Occipital lobe (tissue), 2 donors: ENCODE data around the gene LRFN3. TPM values are rescaled to one million over a fixed set of nuclear protein-coding genes. Genes with fewer than 3 reads are reported as not detected.
"Not testable (repeated sequence)": the region's sequence is repeated elsewhere in the genome, so short reads cannot be mapped to it uniquely, and the experiment has no call there.

Experiments used
- DNase-seq: peaks from one replicate; lab custom pipeline; 2025; lab: John Stamatoyannopoulos, UW
- total RNA-seq: library from RNA; depleted of rRNA; stranded (reverse); fragments of >200 nt; gene quantifications from one replicate; pipeline ENCODE4 v1.2.3, GENCODE V29; 2014

The LRFN3 gene
- total RNA-seq, 1 donor from 2014 or later: 10.5 TPM

- no peak for DNase-seq
Observed at GRCh38 chr19:35905178-35905727, 30.9 kb upstream of the LRFN3 start.

DNA sequence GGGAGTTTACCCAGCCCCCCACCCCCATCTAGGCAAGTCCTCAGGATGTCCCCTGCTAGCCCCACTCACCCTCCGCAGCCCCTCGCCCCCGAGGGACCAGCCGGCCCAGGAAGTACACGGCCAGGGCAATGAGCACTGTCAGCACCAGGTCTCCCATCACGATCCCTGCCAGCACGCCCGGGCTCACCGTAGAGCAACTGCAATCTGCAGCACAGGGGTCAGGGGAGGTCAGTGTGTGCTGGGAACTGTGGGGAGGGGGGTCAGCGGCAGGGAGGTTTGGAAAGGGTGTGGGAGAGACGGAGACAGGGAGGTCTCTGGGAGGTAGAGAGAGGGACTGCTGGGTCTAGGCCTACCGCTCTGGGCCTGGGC is 28.8 kb upstream of the LRFN3 start:
- no peak for DNase-seq

GRCh38 chr19:35908010-35908441 is 28.1 kb upstream of the LRFN3 start, which contains the start of gene TYROBP:
TYROBP (minus strand) TSS chr19:35908295; CDS start chr19:35908228, 67 bp downstream.
- no peak for DNase-seq

GRCh38 chr19:35908973-35909683 is 27.0 kb upstream of the LRFN3 start:
- peak; percentile 10 for DNase-seq

GRCh38 chr19:35909684-35910035 is 26.5 kb upstream of the LRFN3 start:
- no peak for DNase-seq

GRCh38 chr19:35910355-35910754 is 25.8 kb upstream of the LRFN3 start:
- not testable (repeated sequence) for DNase-seq

DNA sequence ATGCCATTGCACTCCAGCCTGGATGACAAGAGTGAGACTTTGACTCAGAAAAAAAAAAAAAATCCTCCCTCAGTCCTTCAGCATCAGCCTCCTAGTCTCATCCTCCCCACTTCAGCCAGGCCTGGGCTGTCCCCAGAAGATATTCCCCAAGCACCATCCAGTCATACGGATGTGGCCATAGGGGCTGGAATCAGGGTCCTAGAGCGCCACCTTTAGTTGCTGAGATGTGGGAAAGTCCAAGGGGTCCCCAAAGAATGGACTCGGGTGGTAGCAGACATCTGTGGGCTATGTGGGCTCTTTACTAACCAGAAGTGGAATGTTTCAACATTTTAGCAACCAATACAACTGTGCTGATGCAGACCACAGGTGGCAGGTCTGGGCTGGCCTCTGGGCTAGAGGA is 25.0 kb upstream of the LRFN3 start:
- DNase-seq: no peak

- DNase-seq: no peak
Observed at GRCh38 chr19:35911790-35912189, 24.4 kb upstream of the LRFN3 start.

DNA sequence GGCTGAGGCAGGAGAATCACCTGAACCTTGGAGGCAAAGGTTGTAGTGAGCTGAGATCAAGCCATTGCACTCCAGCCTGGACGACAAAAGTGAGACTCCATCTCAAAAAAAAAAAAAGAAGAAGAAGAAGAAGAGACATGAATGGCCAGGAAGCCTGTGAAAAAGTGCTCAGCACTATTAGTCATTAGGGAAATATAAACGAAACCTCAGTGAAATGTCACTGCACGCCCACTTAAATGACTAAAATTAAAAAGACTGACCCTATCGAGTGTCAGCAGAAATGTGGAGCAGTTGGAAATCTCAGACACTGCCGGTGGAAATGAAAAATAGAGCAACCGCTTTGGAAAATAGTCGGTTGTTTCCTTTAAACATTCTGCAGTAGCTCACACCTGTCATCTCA is 22.6 kb upstream of the LRFN3 start:
- no peak for DNase-seq

- DNase-seq: no peak
Observed at GRCh38 chr19:35915443-35915842, 20.7 kb upstream of the LRFN3 start.

- DNase-seq: no peak
Observed at GRCh38 chr19:35919306-35919705, 16.9 kb upstream of the LRFN3 start.

DNA sequence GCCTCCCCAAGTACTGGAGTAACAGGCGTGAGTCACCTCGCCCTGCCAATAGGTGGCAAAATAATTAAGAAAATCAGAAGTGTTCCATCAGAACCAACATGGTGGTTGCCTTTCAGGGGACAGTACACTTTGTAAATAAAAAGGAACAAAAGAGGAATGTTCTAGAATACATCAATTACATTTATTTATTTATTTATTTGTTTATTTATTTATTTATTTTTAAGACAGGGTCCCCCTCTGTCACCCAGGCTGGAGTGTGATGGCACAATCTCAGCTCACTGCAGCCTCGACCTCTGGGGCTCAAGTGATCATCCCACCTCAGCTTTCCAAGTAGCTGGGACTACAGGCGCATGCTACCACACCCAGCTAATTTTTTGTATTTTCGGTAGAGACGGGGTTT is 15.2 kb upstream of the LRFN3 start:
- no peak for DNase-seq

DNA sequence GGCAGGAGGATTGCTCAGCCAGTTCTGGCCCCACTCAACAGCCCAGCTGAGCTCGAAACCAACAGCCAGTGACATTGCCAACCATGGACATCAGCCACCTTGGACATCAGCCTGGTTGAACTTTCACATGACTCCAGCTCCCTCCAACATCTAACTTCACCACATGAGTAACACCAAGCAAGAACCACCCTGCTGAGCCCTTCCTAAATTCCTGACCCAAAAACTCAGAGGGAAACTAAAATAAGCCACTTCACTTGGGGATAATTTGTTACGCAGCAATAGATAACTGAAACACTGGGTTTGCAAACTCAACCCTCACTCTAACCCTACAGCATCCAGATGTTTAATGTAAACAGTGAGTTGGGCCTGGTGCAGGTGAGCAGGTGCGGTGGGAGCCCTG is 10.7 kb upstream of the LRFN3 start:
- DNase-seq: no peak

- DNase-seq: no peak
Observed at GRCh38 chr19:35928507-35928906, 7.7 kb upstream of the LRFN3 start.

DNA sequence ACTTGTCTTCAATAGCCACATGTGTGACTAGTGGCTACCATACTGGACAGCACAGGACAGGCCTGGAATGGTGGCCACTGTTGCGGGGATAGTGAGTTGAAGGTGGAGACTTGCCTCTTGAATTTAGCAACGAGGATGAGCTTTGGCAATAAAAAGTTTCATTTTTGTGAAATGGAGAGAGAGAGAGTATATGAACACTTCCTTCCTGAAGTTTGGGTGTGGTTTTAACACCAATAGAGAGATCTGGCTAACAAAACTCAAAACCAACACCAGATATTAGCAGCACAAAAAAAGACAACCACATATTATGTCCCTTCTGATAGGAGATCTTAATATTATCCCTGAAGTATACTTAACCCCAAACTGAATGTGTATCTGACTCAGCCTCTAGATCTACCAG is 6.3 kb upstream of the LRFN3 start:
- DNase-seq: no peak

GRCh38 chr19:35931161-35931873 is 4.9 kb upstream of the LRFN3 start:
- DNase-seq: peak; percentile 98

DNA sequence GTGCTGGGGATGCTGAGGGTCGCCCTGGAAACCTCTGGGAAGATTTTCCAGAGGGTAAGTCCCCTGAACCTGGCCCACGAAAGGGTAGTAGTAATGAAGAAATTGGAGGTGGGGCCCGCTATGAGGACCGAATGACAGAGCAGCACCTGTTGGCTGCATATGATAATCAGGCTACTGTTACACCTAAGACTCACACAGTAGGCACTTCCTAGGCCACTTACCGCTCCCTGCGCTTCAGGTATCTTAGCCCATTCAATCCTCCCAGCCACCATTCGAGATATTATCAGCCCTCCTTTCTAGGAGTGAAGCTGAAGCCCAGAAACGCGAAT is 4.3 kb upstream of the LRFN3 start:
- DNase-seq: no peak

- DNase-seq: no peak
Observed at GRCh38 chr19:35932291-35932936, 3.8 kb upstream of the LRFN3 start.

GRCh38 chr19:35936738-35937268 is 629 bp downstream of the LRFN3 start:
- DNase-seq: no peak

- no peak for DNase-seq
Observed at GRCh38 chr19:35937345-35938281, 1.4 kb downstream of the LRFN3 start.
